GM18520 (cell line): ENCODE results near the gene PLCL2.

Experiments
- ATAC-seq: cut with Tn5 transposase; IDR thresholded peaks from one replicate; pipeline ENCODE4 v1.9.1; 2021; ENCODE audit not compliant: unreplicated experiment

The PLCL2 gene

GRCh38 chr3:17138246-17139039, 253.7 kb downstream of the PLCL2 start:
- ATAC-seq = no peak
